HepG2 (cell line): ENCODE measurements around the gene SMAP2. TPM values are rescaled to one million over a fixed set of nuclear protein-coding genes. Genes with fewer than 3 reads are reported as not detected.

ENCODE experiments used
- ATAC-seq: fragments of 200-7000 bp; cut with Tn5 transposase; 3 replicates; pipeline ENCODE4 v1.9.1; 2020; ENCODE audit warnings: mild to moderate bottlenecking, moderate library complexity
- BruUV-seq: library from RNA; stranded (reverse); fragments of 400-500 nt; replicated peaks from 2 replicates; lab custom pipeline; 2021; lab: Mats Ljungman, UMichigan
- CTCF ChIA-PET: fragments of 300-600 bp; formaldehyde crosslinking; extraction: SDS; loops from one replicate; lab custom pipeline; 2021; ENCODE audit warnings: low total read pairs, inconsistent platforms, low intra/inter-chr PET ratio; lab: Yijun Ruan, JAX
- POLR2A ChIA-PET: fragments of 350-600 bp; sonication (Branson Sonifier 250); formaldehyde crosslinking; loops from one replicate; lab custom pipeline; 2020; ENCODE audit warnings: antibody characterized with exemption, inconsistent platforms; lab: Yijun Ruan, JAX
- DNase-seq: peaks from one replicate; pipeline ENCODE4 v3.0.0-alpha.2; 2015; ENCODE audit warnings: low spot score
- FAIRE-seq: peaks from 3 replicates; lab custom pipeline; 2011; peaks lifted over from hg19 to GRCh38; lab: Jason Lieb, UNC
- H2AFZ ChIP-seq: one replicate; pipeline ENCODE4 v1.6.1; 2011; ENCODE audit warnings: low read length, inconsistent platforms
- H3K27ac ChIP-seq: fragments of 300-600 bp; 3 replicates; pipeline ENCODE4 v1.8.0; 2011; ENCODE audit warnings: mixed run types, mild to moderate bottlenecking, mixed read lengths, low read length, inconsistent platforms; ENCODE audit not compliant: insufficient read depth; ENCODE audit errors: extremely low read length
- H3K27me3 ChIP-seq, 2 experiments: fragments of 200-600 bp in 1 of 2; 2 replicates in 1 of 2; 3 replicates in 1 of 2; pipeline versions ENCODE4 v1.6.0 to v1.8.0; 2011; ENCODE audit warnings: low read length in 2 of 2, mild to moderate bottlenecking in 2 of 2, moderate library complexity in 2 of 2, inconsistent platforms in 1 of 2; ENCODE audit not compliant: insufficient read depth in 2 of 2, control insufficient read depth in 1 of 2
- H3K36me3 ChIP-seq, 2 experiments: fragments of 200-600 bp in 1 of 2; replicated peaks in 1 of 2; 2 replicates in 1 of 2; 3 replicates in 1 of 2; pipeline versions ENCODE4 v1.5.1 to v1.8.0; 2011; ENCODE audit warnings: low read length in 2 of 2, inconsistent platforms in 1 of 2; ENCODE audit not compliant: insufficient read depth in 2 of 2, control insufficient read depth in 1 of 2
- H3K4me1 ChIP-seq: 2 replicates; pipeline ENCODE4 v1.5.1; 2012; ENCODE audit warnings: low read length, inconsistent platforms; ENCODE audit not compliant: insufficient read depth
- H3K4me2 ChIP-seq: 2 replicates; pipeline ENCODE4 v1.6.0; 2011; ENCODE audit warnings: low read depth, low read length, inconsistent platforms
- H3K4me3 ChIP-seq, 3 experiments: fragments of 200-600 bp in 1 of 3; sonication (generic), shearing (Covaris generic) in 1 of 3; replicated peaks in 1 of 3; 2 replicates each; pipeline ENCODE4 v1.5.1; 2011 to 2016; ENCODE audit warnings: low read length in 3 of 3, inconsistent platforms in 2 of 3, low read depth in 2 of 3, mild to moderate bottlenecking in 2 of 3, control low read depth in 1 of 3, mixed read lengths in 1 of 3; ENCODE audit not compliant: insufficient read depth in 1 of 3
- H3K79me2 ChIP-seq: one replicate; pipeline ENCODE4 v1.6.1; 2011; ENCODE audit warnings: low read length, inconsistent platforms; ENCODE audit not compliant: insufficient read depth
- H3K9ac ChIP-seq: 2 replicates; pipeline ENCODE4 v1.6.0; 2011; ENCODE audit warnings: mild to moderate bottlenecking, low read depth, low read length, inconsistent platforms; ENCODE audit not compliant: insufficient read depth
- H3K9me3 ChIP-seq: 2 replicates; pipeline ENCODE4 v1.5.1; 2012; ENCODE audit warnings: mild to moderate bottlenecking, low read length
- H4K20me1 ChIP-seq: 2 replicates; pipeline ENCODE4 v1.6.0; 2011; ENCODE audit warnings: inconsistent platforms, mild to moderate bottlenecking, low read length, moderate library complexity; ENCODE audit not compliant: insufficient read depth
- ASH2L ChIP-seq: fragments of 300-600, 200-600 bp; sonication (generic); IDR thresholded peaks from 2 replicates; pipeline ENCODE4 v1.7.0; 2017; ENCODE audit warnings: low read depth, mild to moderate bottlenecking, moderate library complexity, mixed read lengths, low read length; ENCODE audit not compliant: insufficient read length
- KDM5A ChIP-seq: fragments of 200-600 bp; sonication (generic); IDR thresholded peaks from 2 replicates; pipeline ENCODE4 v1.7.0; 2018; ENCODE audit warnings: antibody characterized with exemption, mild to moderate bottlenecking, low read length, borderline replicate concordance
- KLF16 ChIP-seq, 2 experiments: sonication (generic) in 1 of 2; formaldehyde crosslinking in 1 of 2; IDR thresholded peaks; 2 replicates each; pipeline versions ENCODE4 v1.6.1 to v1.8.0; 2016 to 2023; ENCODE audit warnings: missing genetic modification reagents in 2 of 2, missing compliant biosample characterization in 1 of 2
- RBAK ChIP-seq: sonication (generic); formaldehyde crosslinking; IDR thresholded peaks from 2 replicates; pipeline ENCODE4 v1.5.1; 2020; ENCODE audit warnings: mild to moderate bottlenecking, missing genetic modification reagents
- SOX5 ChIP-seq: IDR thresholded peaks from 2 replicates; pipeline ENCODE4 v1.6.1; 2016; ENCODE audit warnings: borderline replicate concordance
- ZNF121 ChIP-seq: sonication (generic); formaldehyde crosslinking; IDR thresholded peaks from 2 replicates; pipeline ENCODE4 v1.5.0; 2020; ENCODE audit warnings: mild to moderate bottlenecking, missing genetic modification reagents
- ZNF556 ChIP-seq: sonication (generic); formaldehyde crosslinking; IDR thresholded peaks from 2 replicates; pipeline ENCODE4 v1.4.0; 2020; ENCODE audit warnings: mild to moderate bottlenecking, missing genetic modification reagents, borderline replicate concordance
- ZNF816 ChIP-seq: sonication (generic); formaldehyde crosslinking; IDR thresholded peaks from 2 replicates; pipeline ENCODE4 v1.8.0; 2022; ENCODE audit warnings: missing genetic modification reagents, mild to moderate bottlenecking, borderline replicate concordance
- WGBS: methylation state at CpG from one replicate; pipeline ENCODE4 v1.1.6; 2017; ENCODE audit warnings: low lambda C conversion rate; 5-methylcytosine and 5-hydroxymethylcytosine counted together
- in situ Hi-C: cut with HindIII; loops from 2 replicates; pipeline ENCODE4 v1.10.0; 2017; ENCODE audit warnings: low pct_unique_long_range_greater_than_20kb; ENCODE audit not compliant: extremely low pct_ligation_motif_present
- intact Hi-C: fragments of 100-400 bp; cut with micrococcal nuclease; formaldehyde crosslinking; loops from one replicate; pipeline ENCODE4 v1.10.0; 2022; ENCODE audit not compliant: unreplicated experiment
- polyA plus RNA-seq, 8 experiments: library from polyadenylated mRNA; depleted of rRNA in 3 of 8; stranded (reverse) in 7 of 8; unstranded in 1 of 8; fragments of >200 nt; fragmentation: Illumina TruSeq in 4 of 8; extraction: Trizol in 4 of 8; gene quantifications; 2 replicates each; pipeline versions ENCODE4 v1.2.1 to v1.2.3, GENCODE V29; 2011 to 2016; ENCODE audit warnings: low read depth in 4 of 8, missing spikeins in 1 of 8, mixed read lengths in 1 of 8; ENCODE audit not compliant: insufficient read depth in 1 of 8
- total RNA-seq, 5 experiments: library from RNA; depleted of rRNA; stranded (reverse); fragments of >200 nt; fragmentation: Illumina TruSeq; extraction: Trizol; gene quantifications; 2 replicates each; pipeline ENCODE4 v1.2.3, GENCODE V29; 2016; ENCODE audit warnings: low read depth in 1 of 5
- TF ChIP-seq, protein P1 (sequence below): sonication (generic); formaldehyde crosslinking; IDR thresholded peaks from 2 replicates; pipeline ENCODE4 v1.4.0; 2020; ENCODE audit warnings: missing genetic modification reagents
- TF ChIP-seq, protein P2 (sequence below), 2 experiments: sonication (generic) in 1 of 2; formaldehyde crosslinking in 1 of 2; IDR thresholded peaks; 2 replicates each; pipeline versions ENCODE4 v1.6.1 to v1.9.0; 2014 to 2022; ENCODE audit warnings: antibody characterized with exemption in 1 of 2, borderline replicate concordance in 1 of 2, inconsistent platforms in 1 of 2, low read depth in 1 of 2, missing genetic modification reagents in 1 of 2

Gene SMAP2
- total and polyA plus RNA-seq, 2 of the 13 experiments (the other 11 are each of a cell fraction or from before 2014, with no cell fraction given): 19.0 to 22.3 TPM

DNA sequence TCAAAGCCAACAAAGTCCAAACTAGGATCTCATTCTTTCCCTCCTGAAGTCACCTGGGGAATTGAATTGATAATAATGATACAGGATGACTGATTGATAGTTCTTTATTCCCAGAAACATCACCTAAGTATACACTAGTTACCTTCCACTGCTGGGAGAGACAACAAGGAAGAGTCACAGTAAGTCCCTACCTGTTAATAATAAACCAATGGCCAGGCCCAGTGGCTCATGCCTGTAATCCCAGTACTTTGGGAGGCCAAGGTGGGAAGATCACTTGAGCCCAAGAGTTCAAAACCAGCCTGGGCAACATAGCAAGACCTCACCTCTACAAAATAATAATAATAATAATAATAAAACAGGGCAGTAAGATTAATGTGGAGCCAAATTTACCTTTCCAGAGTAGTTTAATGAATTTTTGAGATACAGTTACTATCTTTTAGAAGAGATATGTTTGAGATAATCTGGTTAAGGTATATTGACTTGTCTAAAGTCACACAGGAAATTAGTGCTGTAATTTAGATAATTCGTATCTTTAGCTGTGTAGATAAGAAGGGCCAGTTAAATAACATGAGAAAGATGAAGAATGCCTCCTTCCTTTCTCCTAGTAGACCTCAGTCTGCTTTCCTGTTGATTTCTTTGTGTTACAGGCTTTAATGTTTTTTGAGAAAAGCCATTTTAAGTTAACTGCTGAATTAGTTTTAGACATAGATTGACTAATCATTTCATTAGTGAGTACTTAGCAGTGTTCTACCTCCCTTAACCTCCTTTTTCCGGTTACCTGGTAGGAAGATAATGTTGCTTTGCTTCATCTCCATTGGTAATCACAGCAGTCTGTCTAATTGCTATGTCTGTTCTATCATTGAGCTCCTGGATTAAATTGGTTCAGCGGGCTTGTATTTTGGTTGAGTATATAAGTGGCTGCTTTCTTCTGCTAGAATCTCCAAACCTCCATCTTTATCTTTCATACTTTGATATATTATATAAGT lies 22.0 kb downstream of the SMAP2 start (continued):
- TF ChIP-seq, protein P1, sequence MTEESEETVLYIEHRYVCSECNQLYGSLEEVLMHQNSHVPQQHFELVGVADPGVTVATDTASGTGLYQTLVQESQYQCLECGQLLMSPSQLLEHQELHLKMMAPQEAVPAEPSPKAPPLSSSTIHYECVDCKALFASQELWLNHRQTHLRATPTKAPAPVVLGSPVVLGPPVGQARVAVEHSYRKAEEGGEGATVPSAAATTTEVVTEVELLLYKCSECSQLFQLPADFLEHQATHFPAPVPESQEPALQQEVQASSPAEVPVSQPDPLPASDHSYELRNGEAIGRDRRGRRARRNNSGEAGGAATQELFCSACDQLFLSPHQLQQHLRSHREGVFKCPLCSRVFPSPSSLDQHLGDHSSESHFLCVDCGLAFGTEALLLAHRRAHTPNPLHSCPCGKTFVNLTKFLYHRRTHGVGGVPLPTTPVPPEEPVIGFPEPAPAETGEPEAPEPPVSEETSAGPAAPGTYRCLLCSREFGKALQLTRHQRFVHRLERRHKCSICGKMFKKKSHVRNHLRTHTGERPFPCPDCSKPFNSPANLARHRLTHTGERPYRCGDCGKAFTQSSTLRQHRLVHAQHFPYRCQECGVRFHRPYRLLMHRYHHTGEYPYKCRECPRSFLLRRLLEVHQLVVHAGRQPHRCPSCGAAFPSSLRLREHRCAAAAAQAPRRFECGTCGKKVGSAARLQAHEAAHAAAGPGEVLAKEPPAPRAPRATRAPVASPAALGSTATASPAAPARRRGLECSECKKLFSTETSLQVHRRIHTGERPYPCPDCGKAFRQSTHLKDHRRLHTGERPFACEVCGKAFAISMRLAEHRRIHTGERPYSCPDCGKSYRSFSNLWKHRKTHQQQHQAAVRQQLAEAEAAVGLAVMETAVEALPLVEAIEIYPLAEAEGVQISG (CRISPR knock-in tag): no peak
- TF ChIP-seq SOX5 (CRISPR knock-in tag): no peak

DNA sequence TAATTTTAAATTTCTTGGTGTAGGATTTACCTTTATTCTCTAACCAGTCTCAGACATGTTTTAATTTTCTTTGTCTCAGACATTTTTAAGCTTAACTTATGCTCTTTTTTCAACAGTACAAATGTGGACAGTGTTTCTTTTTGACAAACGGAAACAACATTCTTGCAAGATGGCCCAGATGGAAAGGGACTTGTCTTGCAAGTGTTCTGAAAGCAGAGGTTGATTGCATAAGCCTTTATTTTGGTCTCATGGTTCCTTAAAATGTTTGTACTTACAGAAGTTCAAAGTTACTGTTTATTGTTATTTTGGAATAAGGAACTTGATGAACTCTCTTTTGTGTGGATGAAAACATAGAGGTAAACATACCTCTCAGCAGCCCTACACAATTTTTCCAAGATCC lies 22.9 kb downstream of the SMAP2 start:
- peak overlapping the region; percentile 6 for H3K27ac ChIP-seq
- no TSS peak for BruUV-seq
- no peak overlapping the region for H3K4me2 ChIP-seq
- CTCF ChIA-PET: no interaction called here
- FAIRE-seq: no peak
- POLR2A ChIA-PET: no interaction called here
- no peaks in the 10 kb centered on the region for H3K27me3 ChIP-seq
- H3K4me3 ChIP-seq: no peak overlapping the region
- peaks cover 69% of the 10 kb centered on the region for H3K4me1 ChIP-seq
- no peak overlapping the region for H2AFZ ChIP-seq
- intact Hi-C loops: no loop called here
- no peaks in the 10 kb centered on the region for H3K9me3 ChIP-seq
- H3K79me2 ChIP-seq: peaks cover 58% of the 10 kb centered on the region
- 89% methylated on average over 1 of the region's 1 CpG for WGBS
- DNase-seq: no peak
- H4K20me1 ChIP-seq: no peaks in the 10 kb centered on the region
- no peak overlapping the region for H3K9ac ChIP-seq
- ATAC-seq: no peak
- H3K36me3 ChIP-seq: no peaks in the 10 kb centered on the region
- in situ Hi-C loops: no loop called here
- TF ChIP-seq ZNF556 (CRISPR knock-in tag): no peak
- TF ChIP-seq KDM5A: no peak
- TF ChIP-seq ZNF816 (CRISPR knock-in tag): no peak
- TF ChIP-seq KLF16 (CRISPR knock-in tag; IDR thresholded peaks at IDR 0.05): no peak
- no peak for TF ChIP-seq ASH2L
- TF ChIP-seq, protein P2, sequence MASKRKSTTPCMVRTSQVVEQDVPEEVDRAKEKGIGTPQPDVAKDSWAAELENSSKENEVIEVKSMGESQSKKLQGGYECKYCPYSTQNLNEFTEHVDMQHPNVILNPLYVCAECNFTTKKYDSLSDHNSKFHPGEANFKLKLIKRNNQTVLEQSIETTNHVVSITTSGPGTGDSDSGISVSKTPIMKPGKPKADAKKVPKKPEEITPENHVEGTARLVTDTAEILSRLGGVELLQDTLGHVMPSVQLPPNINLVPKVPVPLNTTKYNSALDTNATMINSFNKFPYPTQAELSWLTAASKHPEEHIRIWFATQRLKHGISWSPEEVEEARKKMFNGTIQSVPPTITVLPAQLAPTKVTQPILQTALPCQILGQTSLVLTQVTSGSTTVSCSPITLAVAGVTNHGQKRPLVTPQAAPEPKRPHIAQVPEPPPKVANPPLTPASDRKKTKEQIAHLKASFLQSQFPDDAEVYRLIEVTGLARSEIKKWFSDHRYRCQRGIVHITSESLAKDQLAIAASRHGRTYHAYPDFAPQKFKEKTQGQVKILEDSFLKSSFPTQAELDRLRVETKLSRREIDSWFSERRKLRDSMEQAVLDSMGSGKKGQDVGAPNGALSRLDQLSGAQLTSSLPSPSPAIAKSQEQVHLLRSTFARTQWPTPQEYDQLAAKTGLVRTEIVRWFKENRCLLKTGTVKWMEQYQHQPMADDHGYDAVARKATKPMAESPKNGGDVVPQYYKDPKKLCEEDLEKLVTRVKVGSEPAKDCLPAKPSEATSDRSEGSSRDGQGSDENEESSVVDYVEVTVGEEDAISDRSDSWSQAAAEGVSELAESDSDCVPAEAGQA (IDR thresholded peaks at IDR 0.05; ENCODE audit: low read depth): no peak
- TF ChIP-seq, protein P2 (CRISPR knock-in tag; IDR thresholded peaks at IDR 0.05; ENCODE audit: borderline replicate concordance): no peak
- no peak for TF ChIP-seq ZNF121
- no peak for TF ChIP-seq RBAK (CRISPR knock-in tag)
